ENCODE results near the gene ESRRB.

- TF ChIP-seq EZH2phosphoT487 (IDR thresholded peaks at IDR 0.05; ENCODE audit: borderline replicate concordance) (no peak), CTCF (conservative IDR thresholded peaks at IDR 0.05; ENCODE audit: low read length) (no peak)
These were observed 89.7 kb downstream of the ESRRB start for GRCh38 chr14:76465664-76466063.
